Panc1 (cell line): Measurements from ENCODE around the gene APLP1.

ENCODE experiments used
- CTCF ChIP-seq: fragments of 450-650 bp; IDR thresholded peaks from 2 replicates; pipeline ENCODE4 v1.5.1; 2017; ENCODE audit warnings: mild to moderate bottlenecking
- REST ChIP-seq, 2 experiments: IDR thresholded peaks; 2 replicates each; pipeline ENCODE4 v1.6.1; 2011 to 2012; ENCODE audit warnings: low read depth in 2 of 2, control low read depth in 1 of 2, low read length in 1 of 2, mild to moderate bottlenecking in 1 of 2, moderate library complexity in 1 of 2; ENCODE audit not compliant: insufficient read depth in 1 of 2

- TF ChIP-seq CTCF (no peak), REST (IDR thresholded peaks at IDR 0.05; ENCODE audit: insufficient read depth in 1 of 2, low read depth in 2 of 2, low read length in 1 of 2) (no peak)
Observed at GRCh38 chr19:35928507-35928906, 60.1 kb downstream of the APLP1 start.
